Endodermal cell (in vitro differentiated cells): ENCODE data around the gene CISD1. TPM values are rescaled to one million over a fixed set of nuclear protein-coding genes. Genes with fewer than 3 reads are reported as not detected.

ENCODE experiments used
- DNase-seq: peaks from one replicate; pipeline ENCODE4 v3.0.0-alpha.2; 2017
- H3K27ac ChIP-seq: 2 replicates; pipeline ENCODE4 v1.5.1; 2013; ENCODE audit warnings: mild to moderate bottlenecking, low read depth, low read length, moderate library complexity
- H3K27me3 ChIP-seq: 2 replicates; pipeline ENCODE4 v1.6.1; 2013; ENCODE audit warnings: mild to moderate bottlenecking, low read length, moderate library complexity; ENCODE audit not compliant: insufficient read depth, control insufficient read depth, poor library complexity, severe bottlenecking
- H3K36me3 ChIP-seq: 2 replicates; pipeline ENCODE4 v1.7.0; 2013; ENCODE audit warnings: mild to moderate bottlenecking, low read length, moderate library complexity; ENCODE audit not compliant: control insufficient read depth, insufficient read depth
- H3K4me1 ChIP-seq: one replicate; pipeline ENCODE4 v1.7.0; 2013; ENCODE audit warnings: low read length; ENCODE audit not compliant: control insufficient read depth, insufficient read depth
- H3K4me3 ChIP-seq: 2 replicates; pipeline ENCODE4 v1.5.1; 2013; ENCODE audit warnings: mild to moderate bottlenecking, low read length, moderate library complexity
- H3K9ac ChIP-seq: 2 replicates; pipeline ENCODE4 v1.6.1; 2013; ENCODE audit warnings: mild to moderate bottlenecking, low read length, moderate library complexity; ENCODE audit not compliant: poor library complexity, severe bottlenecking; ENCODE audit errors: extremely low read depth
- H3K9me3 ChIP-seq: 2 replicates; pipeline ENCODE4 v1.6.1; 2013; ENCODE audit warnings: mild to moderate bottlenecking, low read length, moderate library complexity; ENCODE audit not compliant: control insufficient read depth
- H3K27ac Mint-ChIP-seq: 2 replicates; pipeline ENCODE4 v1.8.0; 2020; ENCODE audit warnings: mixed read lengths
- H3K27me3 Mint-ChIP-seq: 2 replicates; pipeline ENCODE4 v1.8.0; 2021; ENCODE audit warnings: mild to moderate bottlenecking, mixed read lengths; ENCODE audit not compliant: insufficient read depth
- H3K36me3 Mint-ChIP-seq: 2 replicates; pipeline ENCODE4 v1.8.0; 2020; ENCODE audit warnings: low read depth, mixed read lengths
- H3K4me1 Mint-ChIP-seq: 2 replicates; pipeline ENCODE4 v1.8.0; 2020; ENCODE audit warnings: mixed read lengths
- H3K4me3 Mint-ChIP-seq: 2 replicates; pipeline ENCODE4 v1.8.0; 2020; ENCODE audit warnings: mild to moderate bottlenecking, moderate library complexity, mixed read lengths
- H3K9me3 Mint-ChIP-seq: 2 replicates; pipeline ENCODE4 v1.8.0; 2020; ENCODE audit warnings: mild to moderate bottlenecking, mixed read lengths
- WGBS, 2 experiments: methylation state at CpG; one replicate each; pipeline versions ENCODE4 v1.1.5 to v1.1.7; 2013; ENCODE audit warnings: missing lambda C conversion rate in 2 of 2, mixed read lengths in 1 of 2; ENCODE audit not compliant: insufficient coverage in 1 of 2, insufficient read length in 1 of 2; 5-methylcytosine and 5-hydroxymethylcytosine counted together
- total RNA-seq, 2 donors: library from RNA; stranded (reverse); fragmentation: NEBNext Ultra II Directional in 1 of 2; extraction: Animal tissue kit (Norgen Biotek cat#: 25700) in 1 of 2; gene quantifications; 2 replicates in 1 of 2; 3 replicates in 1 of 2; pipeline ENCODE4 v1.2.1, GENCODE V29; 2021
- TF ChIP-seq, protein P1 (sequence below): fragments of 200-600 bp; sonication (generic); conservative IDR thresholded peaks from 2 replicates; pipeline ENCODE4 v1.5.0; 2021; ENCODE audit warnings: antibody characterized with exemption, mild to moderate bottlenecking

Gene CISD1
- total RNA-seq, 2 donors from 2014 or later = 33.9 to 39.0 TPM

DNA sequence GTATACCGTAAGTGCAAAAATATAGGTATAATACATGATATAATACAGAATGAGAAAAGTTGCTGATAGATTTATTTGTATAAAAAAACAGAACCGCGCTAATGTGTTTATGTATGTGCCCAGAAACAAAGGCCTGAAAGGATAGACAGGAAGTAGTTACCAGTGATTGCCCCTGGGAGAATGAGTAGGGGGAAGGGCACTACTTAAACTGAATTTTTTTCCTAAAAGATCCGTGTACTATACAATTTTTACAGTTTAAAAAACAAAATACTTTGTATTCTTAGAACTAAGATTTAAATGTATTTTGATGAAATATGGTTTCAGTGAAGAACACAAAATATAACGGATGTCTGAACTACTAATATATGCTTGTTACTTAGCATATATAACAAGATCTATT is 4.2 kb upstream of the CISD1 start:
- H3K9ac ChIP-seq = no peak overlapping the region
- Mint-ChIP-seq H3K9me3 (no peaks in the 10 kb centered on the region), H3K27me3 (no peaks in the 10 kb centered on the region), H3K4me1 (peaks cover 22% of the 10 kb centered on the region), H3K36me3 (peaks cover 4% of the 10 kb centered on the region), H3K27ac (no peak overlapping the region), H3K4me3 (peak overlapping the region; percentile 89)
- H3K27me3 ChIP-seq = no peaks in the 10 kb centered on the region
- H3K27ac ChIP-seq = no peak overlapping the region
- WGBS, 2 experiments = 47% methylated on average over 3 of the region's 5 CpGs; no CpG with 5 or more reads in 1 of the 2 experiments
- no peak for DNase-seq
- peak overlapping the region; percentile 86 for H3K4me3 ChIP-seq
- H3K4me1 ChIP-seq = peaks cover 4% of the 10 kb centered on the region
- peaks cover 4% of the 10 kb centered on the region for H3K9me3 ChIP-seq
- TF ChIP-seq, protein P1, sequence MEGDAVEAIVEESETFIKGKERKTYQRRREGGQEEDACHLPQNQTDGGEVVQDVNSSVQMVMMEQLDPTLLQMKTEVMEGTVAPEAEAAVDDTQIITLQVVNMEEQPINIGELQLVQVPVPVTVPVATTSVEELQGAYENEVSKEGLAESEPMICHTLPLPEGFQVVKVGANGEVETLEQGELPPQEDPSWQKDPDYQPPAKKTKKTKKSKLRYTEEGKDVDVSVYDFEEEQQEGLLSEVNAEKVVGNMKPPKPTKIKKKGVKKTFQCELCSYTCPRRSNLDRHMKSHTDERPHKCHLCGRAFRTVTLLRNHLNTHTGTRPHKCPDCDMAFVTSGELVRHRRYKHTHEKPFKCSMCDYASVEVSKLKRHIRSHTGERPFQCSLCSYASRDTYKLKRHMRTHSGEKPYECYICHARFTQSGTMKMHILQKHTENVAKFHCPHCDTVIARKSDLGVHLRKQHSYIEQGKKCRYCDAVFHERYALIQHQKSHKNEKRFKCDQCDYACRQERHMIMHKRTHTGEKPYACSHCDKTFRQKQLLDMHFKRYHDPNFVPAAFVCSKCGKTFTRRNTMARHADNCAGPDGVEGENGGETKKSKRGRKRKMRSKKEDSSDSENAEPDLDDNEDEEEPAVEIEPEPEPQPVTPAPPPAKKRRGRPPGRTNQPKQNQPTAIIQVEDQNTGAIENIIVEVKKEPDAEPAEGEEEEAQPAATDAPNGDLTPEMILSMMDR = no peak
- peaks cover under 1% of the 10 kb centered on the region for H3K36me3 ChIP-seq

GRCh38 chr10:58265249-58265648 is 3.7 kb upstream of the CISD1 start:
- Histone ChIP-seq H3K4me3 (peak overlapping the region; percentile 86), H3K9me3 (no peaks in the 10 kb centered on the region), H3K27me3 (no peaks in the 10 kb centered on the region), H3K27ac (no peak overlapping the region), H3K36me3 (no peaks in the 10 kb centered on the region), H3K9ac (no peak overlapping the region), H3K4me1 (peaks cover 4% of the 10 kb centered on the region)
- TF ChIP-seq, protein P1 = no peak
- no peaks in the 10 kb centered on the region for H3K9me3 Mint-ChIP-seq
- WGBS, 2 experiments = 45% methylated on average over 1 of the region's 1 CpG; no CpG with 5 or more reads in 1 of the 2 experiments
- H3K4me3 Mint-ChIP-seq = peak overlapping the region; percentile 89
- no peak for DNase-seq
- H3K27me3 Mint-ChIP-seq = no peaks in the 10 kb centered on the region
- H3K36me3 Mint-ChIP-seq = no peaks in the 10 kb centered on the region
- H3K4me1 Mint-ChIP-seq = peaks cover 22% of the 10 kb centered on the region
- H3K27ac Mint-ChIP-seq = no peak overlapping the region

- DNase-seq = no peak
- H3K4me3 ChIP-seq = peak overlapping the region; percentile 86
- 5 to 11% methylated on average over 7 to 14 of the region's 14 CpGs for WGBS, 2 experiments
- Mint-ChIP-seq H3K36me3 (peaks cover 3% of the 10 kb centered on the region), H3K27me3 (no peaks in the 10 kb centered on the region), H3K27ac (peak overlapping the region; percentile 95), H3K4me3 (peak overlapping the region; percentile 89), H3K4me1 (peaks cover 22% of the 10 kb centered on the region), H3K9me3 (no peaks in the 10 kb centered on the region)
- H3K27ac ChIP-seq = no peak overlapping the region
- H3K9me3 ChIP-seq = no peaks in the 10 kb centered on the region
- peaks cover 4% of the 10 kb centered on the region for H3K4me1 ChIP-seq
- H3K27me3 ChIP-seq = no peaks in the 10 kb centered on the region
- H3K9ac ChIP-seq = peak overlapping the region; percentile 50
- H3K36me3 ChIP-seq = no peaks in the 10 kb centered on the region
- TF ChIP-seq, protein P1 = no peak
These were observed 2.7 kb upstream of the CISD1 start for GRCh38 chr10:58266003-58266825.
